Caco-2 (cell line): ENCODE results near the gene MBP. TPM values are rescaled to one million over a fixed set of nuclear protein-coding genes. Genes with fewer than 3 reads are reported as not detected.

Experiments used
- BruUV-seq: library from RNA; stranded (reverse); fragments of 400-500 nt; replicated peaks from 2 replicates; lab custom pipeline; 2021; lab: Mats Ljungman, UMichigan
- CTCF ChIA-PET: fragments of 300-600 bp; sonication (Branson Sonifier 250); formaldehyde crosslinking; loops from one replicate; lab custom pipeline; 2022; ENCODE audit warnings: antibody characterized with exemption; lab: Charles Lee
- POLR2A ChIA-PET: fragments of 300-600 bp; sonication (Branson Sonifier 250); formaldehyde crosslinking; loops from one replicate; lab custom pipeline; 2022; ENCODE audit warnings: antibody characterized with exemption; lab: Charles Lee
- DNase-seq, 2 experiments: peaks; one replicate each; pipeline versions ENCODE4 v3.0.0 to v3.0.0-alpha.2; 2020 to 2022
- H3K27me3 ChIP-seq: replicated peaks from 2 replicates; pipeline ENCODE4 v1.6.0; 2011; ENCODE audit warnings: low read length; ENCODE audit not compliant: control insufficient read depth, insufficient read depth
- H3K36me3 ChIP-seq: 2 replicates; pipeline ENCODE4 v1.5.1; 2011; ENCODE audit warnings: low read length; ENCODE audit not compliant: control insufficient read depth, insufficient read depth
- H3K4me1 ChIP-seq: fragments of 250-450 bp; sonication (Bioruptor Pico); 2 replicates; pipeline ENCODE4 v1.5.1; 2020; ENCODE audit warnings: mild to moderate bottlenecking
- H3K4me3 ChIP-seq: 2 replicates; pipeline ENCODE4 v1.5.1; 2011; ENCODE audit warnings: low read depth, mild to moderate bottlenecking, control low read depth, low read length
- H3K9me3 ChIP-seq: fragments of 250-450 bp; sonication (Bioruptor Pico); 2 replicates; pipeline ENCODE4 v1.5.1; 2020; ENCODE audit warnings: mild to moderate bottlenecking, moderate library complexity
- H3K27ac Mint-ChIP-seq: one replicate; pipeline ENCODE4 v1.8.0; 2022; ENCODE audit warnings: mixed read lengths; ENCODE audit not compliant: unreplicated experiment
- H3K27me3 Mint-ChIP-seq: one replicate; pipeline ENCODE4 v1.8.0; 2022; ENCODE audit warnings: mixed read lengths; ENCODE audit not compliant: insufficient read depth, unreplicated experiment
- H3K36me3 Mint-ChIP-seq: one replicate; pipeline ENCODE4 v1.8.0; 2022; ENCODE audit warnings: mild to moderate bottlenecking, mixed read lengths; ENCODE audit not compliant: insufficient read depth, unreplicated experiment
- H3K4me1 Mint-ChIP-seq: one replicate; pipeline ENCODE4 v1.8.0; 2022; ENCODE audit warnings: low read depth, mixed read lengths; ENCODE audit not compliant: unreplicated experiment
- H3K4me3 Mint-ChIP-seq: one replicate; pipeline ENCODE4 v1.8.0; 2022; ENCODE audit warnings: mild to moderate bottlenecking, moderate library complexity, mixed read lengths; ENCODE audit not compliant: unreplicated experiment
- H3K9me3 Mint-ChIP-seq: one replicate; pipeline ENCODE4 v1.8.0; 2022; ENCODE audit warnings: mixed read lengths; ENCODE audit not compliant: unreplicated experiment
- intact Hi-C: fragments of 100-400 bp; cut with micrococcal nuclease; formaldehyde crosslinking; loops from one replicate; pipeline ENCODE4 v1.10.0; 2022; ENCODE audit not compliant: unreplicated experiment
- total RNA-seq: library from RNA; stranded (reverse); gene quantifications from 2 replicates; pipeline ENCODE4 v1.2.3, GENCODE V29; 2022
- TF ChIP-seq, protein P1 (sequence below), 2 experiments: fragments of 200-600 bp in 1 of 2; IDR thresholded peaks; 1 replicate in 1 of 2; 2 replicates in 1 of 2; pipeline versions ENCODE4 v1.5.1 to v1.8.0; 2011 to 2022; ENCODE audit warnings: antibody characterized with exemption in 1 of 2, control low read depth in 1 of 2, inconsistent platforms in 1 of 2, low read depth in 1 of 2, low read length in 1 of 2, mild to moderate bottlenecking in 1 of 2, moderate library complexity in 1 of 2; ENCODE audit not compliant: insufficient read depth in 1 of 2, severe bottlenecking in 1 of 2, unreplicated experiment in 1 of 2

MBP gene
- total RNA-seq, 1 experiment from 2014 or later: 11.4 TPM

DNA sequence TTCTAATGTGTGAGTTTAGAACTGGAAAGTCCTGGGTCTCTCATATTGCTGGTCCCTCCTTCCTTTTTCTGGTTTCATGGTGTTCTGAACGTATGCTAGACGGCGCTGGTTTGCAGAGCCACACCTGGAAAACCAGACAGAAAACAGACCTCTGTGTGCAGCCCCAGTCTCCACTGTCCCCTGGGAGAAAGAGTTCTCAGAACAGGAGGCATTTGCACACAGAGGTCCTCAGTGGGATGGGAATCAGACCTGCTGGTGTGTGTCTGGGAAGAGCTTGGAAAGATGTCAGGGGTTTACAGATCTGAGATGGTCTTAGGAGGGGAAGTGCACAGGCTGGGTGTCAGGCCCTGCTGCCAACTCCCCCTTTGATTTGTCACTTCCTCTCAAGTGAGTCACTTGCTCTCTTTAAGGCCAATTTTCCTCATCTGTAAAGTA is 14.9 kb upstream of the MBP start:
- intact Hi-C loops: no loop called here
- H3K27me3 Mint-ChIP-seq: peaks cover 7% of the 10 kb centered on the region

DNA sequence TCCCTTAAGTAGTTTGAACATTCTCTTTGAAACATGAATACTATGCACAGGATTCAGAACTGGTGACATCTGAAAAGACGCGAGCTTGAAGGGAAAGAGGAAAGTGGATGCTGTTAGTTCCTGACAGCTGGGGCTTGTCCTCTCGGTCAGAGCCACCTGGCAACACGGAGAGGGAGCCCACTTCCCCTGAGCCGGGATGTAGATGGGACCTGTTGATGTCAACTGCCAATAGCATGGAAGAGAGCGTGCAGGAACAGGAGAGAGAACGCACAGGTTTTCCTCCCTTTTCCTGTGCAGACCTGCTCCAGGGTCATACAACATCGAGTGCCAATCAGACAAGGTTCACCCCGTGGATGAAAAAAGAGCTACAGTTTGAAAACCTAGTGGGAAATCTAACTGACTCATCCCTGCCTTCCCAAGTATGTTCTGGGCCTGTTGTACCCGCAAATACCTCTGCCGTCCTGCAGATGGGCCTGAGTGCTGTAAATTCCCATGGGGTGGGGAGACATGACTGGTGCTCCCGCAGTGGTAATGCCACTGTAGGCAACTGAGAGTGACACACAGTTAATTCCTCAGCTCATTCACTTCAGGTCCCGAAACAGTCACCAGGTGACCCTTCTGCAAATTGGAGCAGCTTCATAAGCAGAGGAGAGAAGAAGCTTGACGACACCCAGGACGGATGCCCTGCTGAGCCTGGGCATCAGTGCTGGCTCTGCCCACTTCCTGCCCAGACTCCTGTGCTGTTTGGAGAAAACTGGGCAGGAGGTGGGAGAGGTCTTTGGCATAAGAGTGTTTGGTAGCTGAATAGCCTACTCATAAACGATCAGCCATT is 13.9 kb upstream of the MBP start:
- no peak for DNase-seq
- BruUV-seq: no TSS peak
- CTCF ChIA-PET: no interaction called here

More for the DNA sequence above, 14.9 kb upstream of the MBP start:
- POLR2A ChIA-PET: no interaction called here
- no peak overlapping the region for H3K4me3 ChIP-seq
- H3K4me1 ChIP-seq: no peaks in the 10 kb centered on the region
- Mint-ChIP-seq H3K27ac (no peak overlapping the region), H3K4me3 (no peak overlapping the region), H3K4me1 (no peaks in the 10 kb centered on the region), H3K9me3 (peaks cover 3% of the 10 kb centered on the region), H3K36me3 (no peaks in the 10 kb centered on the region)
- H3K9me3 ChIP-seq: no peaks in the 10 kb centered on the region
- no peaks in the 10 kb centered on the region for H3K27me3 ChIP-seq
- CTCF ChIA-PET: no interaction called here
- no peaks in the 10 kb centered on the region for H3K36me3 ChIP-seq
- TF ChIP-seq, protein P1, sequence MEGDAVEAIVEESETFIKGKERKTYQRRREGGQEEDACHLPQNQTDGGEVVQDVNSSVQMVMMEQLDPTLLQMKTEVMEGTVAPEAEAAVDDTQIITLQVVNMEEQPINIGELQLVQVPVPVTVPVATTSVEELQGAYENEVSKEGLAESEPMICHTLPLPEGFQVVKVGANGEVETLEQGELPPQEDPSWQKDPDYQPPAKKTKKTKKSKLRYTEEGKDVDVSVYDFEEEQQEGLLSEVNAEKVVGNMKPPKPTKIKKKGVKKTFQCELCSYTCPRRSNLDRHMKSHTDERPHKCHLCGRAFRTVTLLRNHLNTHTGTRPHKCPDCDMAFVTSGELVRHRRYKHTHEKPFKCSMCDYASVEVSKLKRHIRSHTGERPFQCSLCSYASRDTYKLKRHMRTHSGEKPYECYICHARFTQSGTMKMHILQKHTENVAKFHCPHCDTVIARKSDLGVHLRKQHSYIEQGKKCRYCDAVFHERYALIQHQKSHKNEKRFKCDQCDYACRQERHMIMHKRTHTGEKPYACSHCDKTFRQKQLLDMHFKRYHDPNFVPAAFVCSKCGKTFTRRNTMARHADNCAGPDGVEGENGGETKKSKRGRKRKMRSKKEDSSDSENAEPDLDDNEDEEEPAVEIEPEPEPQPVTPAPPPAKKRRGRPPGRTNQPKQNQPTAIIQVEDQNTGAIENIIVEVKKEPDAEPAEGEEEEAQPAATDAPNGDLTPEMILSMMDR (IDR thresholded peaks at IDR 0.05; ENCODE audit: insufficient read depth in 1 of 2, low read depth in 1 of 2, low read length in 1 of 2, severe bottlenecking in 1 of 2, unreplicated experiment in 1 of 2): no peak
- BruUV-seq: no TSS peak
- no peak for DNase-seq

DNA sequence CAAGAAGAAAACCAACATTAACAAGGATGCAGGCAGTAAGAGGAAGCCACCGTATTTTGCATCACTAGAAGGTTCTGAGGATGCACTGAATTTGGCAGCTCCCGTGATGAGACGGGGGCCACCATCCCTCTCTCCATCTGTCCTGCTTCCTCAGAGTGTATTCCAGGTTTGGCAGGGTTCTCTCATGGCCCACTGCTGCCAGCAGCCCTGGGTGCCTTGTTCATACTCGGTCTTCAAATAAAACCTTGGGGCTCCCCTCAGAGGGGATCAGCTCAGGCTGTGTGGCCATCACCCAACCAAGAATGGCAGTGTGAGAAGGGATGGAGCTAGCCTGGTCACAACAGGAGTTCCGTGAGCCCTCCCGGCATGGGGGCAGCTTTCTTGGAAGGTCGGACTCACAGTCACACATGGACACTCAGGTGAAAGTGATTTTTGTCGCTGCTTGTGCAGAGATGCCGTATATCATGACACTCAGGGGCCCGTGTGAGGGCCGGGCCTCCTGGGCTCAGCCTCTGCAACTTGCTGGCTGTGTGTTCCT is 12.8 kb upstream of the MBP start:
- H3K9me3 Mint-ChIP-seq: peaks cover 9% of the 10 kb centered on the region
- BruUV-seq: no TSS peak
- no peak overlapping the region for H3K4me3 Mint-ChIP-seq
- DNase-seq: no peak
- POLR2A ChIA-PET: no interaction called here
- TF ChIP-seq, protein P1 (IDR thresholded peaks at IDR 0.05; ENCODE audit: insufficient read depth in 1 of 2, low read depth in 1 of 2, low read length in 1 of 2, severe bottlenecking in 1 of 2, unreplicated experiment in 1 of 2): no peak
- no peaks in the 10 kb centered on the region for H3K4me1 ChIP-seq
- H3K9me3 ChIP-seq: no peaks in the 10 kb centered on the region
- H3K27ac Mint-ChIP-seq: no peak overlapping the region
- H3K4me3 ChIP-seq: no peak overlapping the region
- intact Hi-C loops: no loop called here
- H3K27me3 ChIP-seq: no peaks in the 10 kb centered on the region
- H3K36me3 ChIP-seq: no peaks in the 10 kb centered on the region
- CTCF ChIA-PET: no interaction called here
- no peaks in the 10 kb centered on the region for H3K27me3 Mint-ChIP-seq
- no peaks in the 10 kb centered on the region for H3K36me3 Mint-ChIP-seq
- H3K4me1 Mint-ChIP-seq: no peaks in the 10 kb centered on the region

More for the DNA sequence above, 13.9 kb upstream of the MBP start:
- no peaks in the 10 kb centered on the region for H3K36me3 Mint-ChIP-seq
- Histone ChIP-seq H3K27me3 (no peaks in the 10 kb centered on the region), H3K4me3 (no peak overlapping the region), H3K9me3 (no peaks in the 10 kb centered on the region), H3K4me1 (no peaks in the 10 kb centered on the region), H3K36me3 (no peaks in the 10 kb centered on the region)
- H3K9me3 Mint-ChIP-seq: peaks cover 9% of the 10 kb centered on the region
- H3K4me1 Mint-ChIP-seq: no peaks in the 10 kb centered on the region
- H3K27ac Mint-ChIP-seq: no peak overlapping the region
- TF ChIP-seq, protein P1 (IDR thresholded peaks at IDR 0.05; ENCODE audit: insufficient read depth in 1 of 2, low read depth in 1 of 2, low read length in 1 of 2, severe bottlenecking in 1 of 2, unreplicated experiment in 1 of 2): no peak
- H3K4me3 Mint-ChIP-seq: no peak overlapping the region
- peaks cover 3% of the 10 kb centered on the region for H3K27me3 Mint-ChIP-seq
- POLR2A ChIA-PET: no interaction called here
- intact Hi-C loops: no loop called here
